ENCODE results near the gene PPP2R5B.

PPP2R5B gene

GRCh38 chr11:64951529-64951928 is 27.0 kb downstream of the PPP2R5B start:
- Histone ChIP-seq H3K36me3 (ENCODE audit: low read depth) (no peaks in the 10 kb centered on the region), H3K27ac (ENCODE audit: poor library complexity, severe bottlenecking) (no peak overlapping the region), H3K9me3 (ENCODE audit: severe bottlenecking) (no peaks in the 10 kb centered on the region), H3K27me3 (ENCODE audit: insufficient read depth, poor library complexity, severe bottlenecking) (no peaks in the 10 kb centered on the region), H3K4me1 (ENCODE audit: insufficient read depth, poor library complexity, severe bottlenecking) (no peaks in the 10 kb centered on the region), H3K4me3 (ENCODE audit: severe bottlenecking) (no peak overlapping the region)
- DNase-seq (ENCODE audit: low spot score) (no peak), ATAC-seq (ENCODE audit: low read depth) (no peak)
- no peak for TF ChIP-seq CTCF (IDR thresholded peaks at IDR 0.05; ENCODE audit: poor library complexity, severe bottlenecking)

- Histone ChIP-seq H3K4me1 (ENCODE audit: insufficient read depth, poor library complexity, severe bottlenecking) (peaks cover under 1% of the 10 kb centered on the region), H3K4me3 (ENCODE audit: severe bottlenecking) (no peak overlapping the region), H3K27ac (ENCODE audit: poor library complexity, severe bottlenecking) (no peak overlapping the region), H3K9me3 (ENCODE audit: severe bottlenecking) (no peaks in the 10 kb centered on the region), H3K27me3 (ENCODE audit: insufficient read depth, poor library complexity, severe bottlenecking) (no peaks in the 10 kb centered on the region), H3K36me3 (ENCODE audit: low read depth) (no peaks in the 10 kb centered on the region)
- no peak for TF ChIP-seq CTCF (IDR thresholded peaks at IDR 0.05; ENCODE audit: poor library complexity, severe bottlenecking)
- DNase-seq (ENCODE audit: low spot score) (no peak), ATAC-seq (ENCODE audit: low read depth) (no peak)
Measured at GRCh38 chr11:64954201-64954600, 29.7 kb downstream of the PPP2R5B start.

GRCh38 chr11:64959498-64959897 is 35.0 kb downstream of the PPP2R5B start:
- H3K27me3 ChIP-seq (ENCODE audit: insufficient read depth, poor library complexity, severe bottlenecking): no peaks in the 10 kb centered on the region
- H3K4me1 ChIP-seq (ENCODE audit: insufficient read depth, poor library complexity, severe bottlenecking): peaks cover 6% of the 10 kb centered on the region
- no peaks in the 10 kb centered on the region for H3K36me3 ChIP-seq (ENCODE audit: low read depth)
- DNase-seq (ENCODE audit: low spot score) (no peak), ATAC-seq (ENCODE audit: low read depth) (no peak)
- H3K4me3 ChIP-seq (ENCODE audit: severe bottlenecking): no peak overlapping the region
- TF ChIP-seq CTCF (IDR thresholded peaks at IDR 0.05; ENCODE audit: poor library complexity, severe bottlenecking): no peak
- H3K27ac ChIP-seq (ENCODE audit: poor library complexity, severe bottlenecking): no peak overlapping the region
- no peaks in the 10 kb centered on the region for H3K9me3 ChIP-seq (ENCODE audit: severe bottlenecking)

- H3K4me1 ChIP-seq (ENCODE audit: insufficient read depth, poor library complexity, severe bottlenecking): peaks cover 6% of the 10 kb centered on the region
- H3K27me3 ChIP-seq (ENCODE audit: insufficient read depth, poor library complexity, severe bottlenecking): no peaks in the 10 kb centered on the region
- ATAC-seq (ENCODE audit: low read depth): no peak
- no peak for TF ChIP-seq CTCF (IDR thresholded peaks at IDR 0.05; ENCODE audit: poor library complexity, severe bottlenecking)
- DNase-seq (ENCODE audit: low spot score): no peak
- H3K27ac ChIP-seq (ENCODE audit: poor library complexity, severe bottlenecking): no peak overlapping the region
- H3K36me3 ChIP-seq (ENCODE audit: low read depth): no peaks in the 10 kb centered on the region
- no peaks in the 10 kb centered on the region for H3K9me3 ChIP-seq (ENCODE audit: severe bottlenecking)
- H3K4me3 ChIP-seq (ENCODE audit: severe bottlenecking): no peak overlapping the region
Measured at GRCh38 chr11:64960719-64961118, 36.2 kb downstream of the PPP2R5B start.

- TF ChIP-seq CTCF (IDR thresholded peaks at IDR 0.05; ENCODE audit: poor library complexity, severe bottlenecking): no peak
- H3K27me3 ChIP-seq (ENCODE audit: insufficient read depth, poor library complexity, severe bottlenecking): no peaks in the 10 kb centered on the region
- no peak overlapping the region for H3K4me3 ChIP-seq (ENCODE audit: severe bottlenecking)
- H3K36me3 ChIP-seq (ENCODE audit: low read depth): no peaks in the 10 kb centered on the region
- ATAC-seq (ENCODE audit: low read depth): no peak
- no peak for DNase-seq (ENCODE audit: low spot score)
- no peaks in the 10 kb centered on the region for H3K9me3 ChIP-seq (ENCODE audit: severe bottlenecking)
- no peak overlapping the region for H3K27ac ChIP-seq (ENCODE audit: poor library complexity, severe bottlenecking)
- peaks cover 6% of the 10 kb centered on the region for H3K4me1 ChIP-seq (ENCODE audit: insufficient read depth, poor library complexity, severe bottlenecking)
Measured at GRCh38 chr11:64963072-64963631, 38.7 kb downstream of the PPP2R5B start.
